GM21717 (cell line): ENCODE results near the gene KDM8.

Experiments
- ATAC-seq: cut with Tn5 transposase; IDR thresholded peaks from one replicate; pipeline ENCODE4 v1.9.1; 2021; ENCODE audit warnings: mild to moderate bottlenecking, moderate library complexity; ENCODE audit not compliant: unreplicated experiment

The KDM8 gene

GRCh38 chr16:27203507-27204311 is at the start of gene KDM8:
KDM8 (plus strand) TSS chr16:27203526; CDS start chr16:27210124, 6,598 bp downstream.
- peak; percentile 80 for ATAC-seq

DNA sequence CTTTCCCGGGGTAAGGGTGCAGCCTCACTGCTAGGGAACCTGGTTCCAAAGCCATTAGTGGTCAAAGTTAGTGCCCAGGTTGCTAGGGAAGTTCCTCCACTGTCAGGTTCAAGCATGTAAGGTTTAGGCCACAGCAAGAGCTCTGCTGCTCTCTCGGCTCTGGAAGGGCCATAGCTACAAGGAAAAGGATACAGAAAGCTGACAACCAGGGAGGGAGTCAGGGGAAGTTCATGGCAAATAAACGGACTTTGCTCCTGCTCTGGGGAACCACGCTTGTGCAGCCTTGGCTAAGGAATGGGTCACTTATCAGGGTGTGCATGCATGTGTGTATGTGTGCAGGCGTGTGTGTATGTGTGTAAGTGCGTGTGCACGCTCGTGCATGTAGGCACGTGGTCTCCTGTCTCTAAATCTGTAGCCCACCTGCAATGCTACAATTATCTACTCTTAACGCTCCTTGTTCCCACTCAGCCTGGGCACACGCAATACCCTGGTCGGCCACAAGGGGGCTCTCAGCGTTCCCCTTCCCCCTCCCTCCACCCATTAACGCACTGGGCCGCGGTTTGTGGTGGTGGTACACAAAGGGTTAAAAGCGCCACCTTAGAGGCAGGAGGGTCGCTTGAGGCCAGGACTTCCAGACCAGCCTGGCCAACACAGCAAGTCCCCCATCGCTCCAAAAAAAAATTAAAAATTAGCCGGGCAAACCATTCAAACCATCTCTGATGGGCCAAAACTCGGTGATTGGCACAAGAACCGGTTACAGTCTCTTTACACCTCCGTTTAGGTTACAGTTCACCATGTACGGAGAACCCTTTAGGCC is 48.4 kb upstream of the KDM8 start:
- ATAC-seq, result no peak

DNA sequence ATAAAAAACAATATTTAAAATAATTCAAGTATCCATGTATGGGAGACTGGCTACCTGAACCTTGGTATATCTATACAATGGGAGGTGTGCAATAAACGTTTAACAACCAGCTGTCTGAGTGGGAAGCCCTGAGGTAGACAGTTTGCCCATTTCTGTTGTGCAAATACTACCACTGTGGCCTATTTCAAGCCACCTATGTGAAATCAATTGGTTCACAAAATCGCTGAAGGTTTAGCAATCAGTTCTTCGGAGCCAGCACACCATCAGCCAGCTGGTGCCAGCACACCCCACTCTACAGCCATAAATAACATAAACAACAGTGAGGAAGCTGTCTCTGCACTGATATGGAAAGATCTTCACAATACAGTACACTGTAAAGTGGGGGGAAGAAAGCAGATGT is 46.7 kb upstream of the KDM8 start:
- ATAC-seq, result no peak

DNA sequence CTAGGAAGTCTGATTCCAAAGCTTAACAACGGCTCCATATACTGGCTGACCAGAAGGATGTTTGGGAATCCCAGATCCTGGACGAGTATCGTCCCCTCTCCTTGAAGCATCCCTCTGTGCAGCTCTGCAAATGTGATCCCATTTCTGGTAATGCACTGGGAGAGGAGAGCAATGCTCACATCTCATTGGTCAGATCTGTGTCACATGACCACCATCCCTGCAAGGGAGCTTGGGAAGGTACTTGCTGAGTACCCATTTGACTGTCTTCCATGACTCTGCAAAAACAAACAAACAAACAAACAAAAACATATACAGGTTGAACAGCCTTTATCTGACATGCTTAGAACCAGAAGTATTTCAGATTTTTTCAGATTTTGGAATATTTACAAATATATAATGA is 41.9 kb upstream of the KDM8 start:
- ATAC-seq, result no peak

DNA sequence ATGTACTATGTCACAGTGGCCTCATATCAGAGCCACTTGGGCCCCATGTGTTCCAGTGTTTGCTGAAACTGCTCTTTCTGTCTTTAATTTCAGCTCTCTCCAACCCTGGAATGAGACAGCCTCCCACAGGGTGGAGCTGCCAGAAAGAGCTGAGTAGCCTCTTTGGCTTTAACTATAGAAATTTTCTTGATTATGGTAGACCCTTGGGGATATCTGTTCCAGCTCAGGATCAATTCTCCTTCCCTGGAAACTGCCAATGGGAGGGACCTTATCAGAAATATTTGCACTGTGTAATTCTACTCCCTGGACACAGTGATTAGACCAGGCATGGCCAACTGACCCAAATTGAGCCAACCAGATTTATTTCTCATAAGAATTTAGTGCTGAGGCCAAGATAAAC is 39.0 kb upstream of the KDM8 start:
- no peak for ATAC-seq

DNA sequence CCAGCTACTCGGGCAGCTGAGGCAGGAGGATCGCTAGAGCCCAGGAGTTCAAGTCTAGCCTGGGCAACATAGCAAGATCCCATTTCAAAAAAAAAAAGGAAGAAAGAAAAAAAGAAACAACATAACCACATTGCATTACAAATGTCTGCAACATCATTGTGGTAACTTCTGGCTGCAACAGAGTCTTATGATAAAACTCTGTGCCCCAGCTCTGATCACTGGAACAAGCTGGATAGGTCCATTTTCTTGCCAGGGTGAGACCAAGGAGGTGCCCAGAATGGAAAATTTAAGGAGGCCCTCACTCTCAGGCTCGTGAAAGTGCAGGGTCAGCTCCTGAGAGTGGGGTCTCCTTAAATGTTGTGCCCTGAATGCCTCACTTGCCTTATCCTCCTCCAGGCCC is 37.8 kb upstream of the KDM8 start:
- ATAC-seq, result no peak

DNA sequence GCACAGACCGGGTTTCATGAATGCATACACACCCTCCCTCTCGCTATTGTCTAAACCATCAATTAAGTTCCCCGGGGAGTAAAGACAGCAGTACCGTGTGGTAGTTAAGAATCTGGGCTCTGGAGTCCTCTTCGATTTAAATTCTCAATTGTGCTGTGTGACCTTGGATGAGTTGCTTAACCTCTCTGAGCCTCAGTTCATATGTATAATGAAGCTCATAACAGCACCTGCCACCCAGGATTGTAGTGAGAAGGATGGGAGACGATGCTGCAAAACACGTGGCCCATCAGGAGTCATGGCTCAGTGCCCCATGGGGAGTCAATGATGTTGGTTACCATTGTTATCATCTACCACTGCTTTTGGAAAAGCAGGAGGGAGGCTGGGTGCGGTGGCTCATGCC is 34.5 kb upstream of the KDM8 start:
- ATAC-seq, result no peak

GRCh38 chr16:27169511-27170071 is 33.7 kb upstream of the KDM8 start:
- no peak for ATAC-seq

GRCh38 chr16:27171584-27171983 is 31.7 kb upstream of the KDM8 start:
- ATAC-seq, result no peak

DNA sequence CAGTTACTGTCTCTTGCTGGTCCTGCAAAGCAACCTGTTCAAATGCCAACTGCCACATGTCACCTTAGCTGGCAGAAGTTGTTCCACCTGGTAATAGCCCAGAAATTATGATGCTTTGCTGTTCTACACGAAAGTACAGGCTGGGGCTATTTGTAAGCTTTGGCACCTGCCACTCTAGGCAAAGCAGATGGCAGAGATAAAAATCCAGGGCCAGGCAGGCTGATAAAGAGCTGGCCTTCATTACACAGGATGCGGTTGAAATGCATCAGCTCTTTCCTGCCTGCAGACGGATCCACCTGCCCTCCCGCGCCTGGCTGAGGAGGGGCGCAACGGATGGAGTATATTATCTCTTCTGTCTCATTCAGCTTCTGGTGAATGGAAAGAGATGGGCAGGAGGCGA is 29.3 kb upstream of the KDM8 start:
- ATAC-seq, result no peak

- no peak for ATAC-seq
Measured at GRCh38 chr16:27174798-27175197, 28.5 kb upstream of the KDM8 start.

GRCh38 chr16:27175888-27176287 is 27.4 kb upstream of the KDM8 start:
- ATAC-seq, result no peak

GRCh38 chr16:27177031-27177774 is 26.1 kb upstream of the KDM8 start:
- no peak for ATAC-seq

DNA sequence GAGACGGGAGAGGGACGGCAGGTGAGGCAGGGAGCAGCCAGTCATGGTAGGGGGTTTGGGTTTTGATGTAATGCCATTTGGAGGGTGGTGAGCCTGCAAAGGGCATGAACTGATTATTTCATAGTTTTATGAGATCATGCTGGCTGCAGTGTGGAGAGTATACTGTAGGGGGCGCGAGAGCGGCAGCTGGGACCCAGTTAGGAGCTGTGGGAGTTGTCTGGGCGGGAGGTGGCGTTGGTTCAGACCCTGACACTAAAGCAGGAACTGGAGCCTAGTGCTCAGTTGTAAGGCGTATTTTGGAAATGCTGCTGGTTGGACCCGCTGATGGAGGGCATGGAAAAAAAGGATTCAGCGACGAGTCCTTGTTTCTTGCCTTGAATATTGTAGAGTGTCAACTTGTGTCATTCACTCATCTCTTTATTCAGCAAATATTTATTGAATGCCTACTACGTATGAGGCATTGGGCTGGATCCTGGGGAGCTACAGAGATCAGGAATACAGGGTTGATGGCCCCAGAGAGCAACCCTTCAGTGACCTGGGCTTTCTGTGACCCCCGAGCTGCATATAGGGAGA is 23.7 kb upstream of the KDM8 start:
- peak; percentile 85 for ATAC-seq

- no peak for ATAC-seq
Measured at GRCh38 chr16:27181019-27181790, 22.1 kb upstream of the KDM8 start.

GRCh38 chr16:27182906-27183405 is 20.4 kb upstream of the KDM8 start:
- no peak for ATAC-seq

GRCh38 chr16:27185776-27186130 is 17.6 kb upstream of the KDM8 start:
- no peak for ATAC-seq

GRCh38 chr16:27188633-27189032 is 14.7 kb upstream of the KDM8 start:
- ATAC-seq, result no peak

DNA sequence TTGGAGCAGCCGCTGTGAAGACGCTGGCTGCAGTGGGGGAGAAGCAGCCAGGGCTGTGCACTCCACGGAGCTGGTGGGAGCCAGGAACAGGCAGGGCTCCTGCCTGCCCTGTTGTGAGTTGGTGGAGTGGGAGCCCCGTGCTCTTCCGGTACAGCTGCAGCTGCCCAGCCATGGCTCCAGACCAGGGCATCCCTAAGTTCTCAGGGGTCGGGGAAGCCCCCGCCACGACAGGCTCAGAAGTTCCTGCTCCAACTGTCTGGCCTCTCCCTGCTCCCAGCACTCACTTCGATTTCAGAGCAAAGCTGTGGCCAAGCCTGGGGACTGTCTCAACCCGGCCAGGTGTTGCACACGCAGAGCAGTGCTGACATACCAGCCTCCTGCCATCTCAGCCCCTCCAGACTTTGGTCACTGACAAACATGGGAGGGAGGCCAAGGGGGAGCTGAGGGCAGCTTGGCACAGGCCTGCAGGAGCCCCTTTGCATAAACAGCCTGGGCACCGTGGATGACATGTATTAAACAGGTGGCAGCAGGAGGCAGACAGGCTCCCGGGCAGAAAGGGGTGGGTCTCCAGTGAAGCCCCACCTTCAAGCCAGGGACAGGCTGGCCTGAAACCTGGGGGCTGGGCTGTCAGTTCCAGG is 13.9 kb upstream of the KDM8 start:
- ATAC-seq, result no peak
